GM23248 (cell line): Measurements from ENCODE around the gene KRTAP10-3. TPM values are rescaled to one million over a fixed set of nuclear protein-coding genes. Genes with fewer than 3 reads are reported as not detected.
"Not testable (repeated sequence)": the region's sequence is repeated elsewhere in the genome, so short reads cannot be mapped to it uniquely, and the experiment has no call there.

Experiments
- DNase-seq: peaks from one replicate; pipeline ENCODE4 v3.0.0-alpha.2; 2015
- H2AFZ ChIP-seq: fragments of 200-600 bp; sonication (generic); 2 replicates; pipeline ENCODE4 v1.6.1; 2016; ENCODE audit warnings: antibody characterized with exemption
- H3F3A ChIP-seq: fragments of 200-600 bp; sonication (generic); 2 replicates; pipeline ENCODE4 v1.6.1; 2016; ENCODE audit warnings: mild to moderate bottlenecking, antibody characterized with exemption, mixed run types; ENCODE audit not compliant: insufficient read depth
- H3K27ac ChIP-seq: fragments of 200-600 bp; sonication (generic); 2 replicates; pipeline ENCODE4 v1.5.1; 2016; ENCODE audit warnings: mild to moderate bottlenecking
- H3K27me3 ChIP-seq: fragments of 200-600 bp; sonication (generic); replicated peaks from 2 replicates; pipeline ENCODE4 v1.6.1; 2016; ENCODE audit warnings: mild to moderate bottlenecking; ENCODE audit not compliant: insufficient read depth
- H3K36me3 ChIP-seq: fragments of 200-600 bp; sonication (generic); 2 replicates; pipeline ENCODE4 v1.6.1; 2016; ENCODE audit warnings: low read depth, mild to moderate bottlenecking
- H3K4me1 ChIP-seq: fragments of 200-600 bp; sonication (generic); 2 replicates; pipeline ENCODE4 v1.6.1; 2016; ENCODE audit warnings: mild to moderate bottlenecking; ENCODE audit not compliant: insufficient read depth
- H3K4me2 ChIP-seq: fragments of 200-600 bp; sonication (generic); one replicate; pipeline ENCODE4 v1.6.1; 2016; ENCODE audit warnings: mild to moderate bottlenecking; ENCODE audit not compliant: unreplicated experiment
- H3K4me3 ChIP-seq: fragments of 200-600 bp; sonication (generic); 2 replicates; pipeline ENCODE4 v1.5.1; 2016; ENCODE audit warnings: mild to moderate bottlenecking
- H3K79me2 ChIP-seq: fragments of 200-600 bp; sonication (generic); 2 replicates; pipeline ENCODE4 v1.6.1; 2016; ENCODE audit warnings: mild to moderate bottlenecking; ENCODE audit not compliant: insufficient read depth
- H3K9ac ChIP-seq: fragments of 200-600 bp; sonication (generic); 2 replicates; pipeline ENCODE4 v1.6.1; 2016; ENCODE audit warnings: mild to moderate bottlenecking
- H3K9me2 ChIP-seq: fragments of 200-600 bp; sonication (generic); 2 replicates; pipeline ENCODE4 v1.6.1; 2016; ENCODE audit warnings: mixed run types, mild to moderate bottlenecking, moderate library complexity; ENCODE audit not compliant: insufficient read depth
- H3K9me3 ChIP-seq: fragments of 200-600 bp; sonication (generic); one replicate; pipeline ENCODE4 v1.6.1; 2017; ENCODE audit warnings: low read depth
- H4K20me1 ChIP-seq: fragments of 200-600 bp; sonication (generic); 2 replicates; pipeline ENCODE4 v1.6.0; 2016; ENCODE audit not compliant: insufficient read depth
- EZH2 ChIP-seq: fragments of 200-600 bp; sonication (generic); IDR thresholded peaks from 2 replicates; pipeline ENCODE4 v1.6.1; 2018; ENCODE audit warnings: antibody characterized with exemption, mild to moderate bottlenecking; ENCODE audit not compliant: insufficient read depth, poor library complexity, severe bottlenecking
- EZH2phosphoT487 ChIP-seq: fragments of 200-600 bp; sonication (generic); IDR thresholded peaks from 2 replicates; pipeline ENCODE4 v1.6.1; 2018; ENCODE audit warnings: antibody characterized with exemption, moderate library complexity, mild to moderate bottlenecking, low read depth; ENCODE audit not compliant: insufficient read depth
- WGBS, 2 experiments: methylation state at CpG; one replicate each; pipeline ENCODE4 v1.1.6; 2015 to 2017; ENCODE audit warnings: low lambda C conversion rate in 2 of 2, low coverage in 1 of 2; ENCODE audit errors: missing lambda C conversion rate in 2 of 2; 5-methylcytosine and 5-hydroxymethylcytosine counted together
- in situ Hi-C: fragments of 300-500 bp; cut with MboI; formaldehyde crosslinking; loops from 2 replicates; pipeline ENCODE4 v1.15.0; 2020
- polyA plus RNA-seq: library from polyadenylated mRNA; unstranded; fragments of >200 nt; fragmentation: Nextera tagmentation; extraction: Ambion mirVana; gene quantifications from 2 replicates; pipeline ENCODE4 v1.2.1, GENCODE V29; 2016
- total RNA-seq: library from RNA; depleted of rRNA; stranded (reverse); fragments of >200 nt; shearing (Covaris generic); gene quantifications from 2 replicates; pipeline ENCODE4 v1.2.3, GENCODE V29; 2014

Gene KRTAP10-3
- total and polyA plus RNA-seq, 2 experiments from 2014 or later = not detected

- Histone ChIP-seq H3F3A (no peaks in the 10 kb centered on the region), H3K9ac (no peak overlapping the region), H3K27me3 (peaks cover 20% of the 10 kb centered on the region; the same call in 1 of the 2 replicates), H4K20me1 (no peaks in the 10 kb centered on the region), H3K9me3 (no peaks in the 10 kb centered on the region), H3K9me2 (no peaks in the 10 kb centered on the region), H2AFZ (no peak overlapping the region), H3K36me3 (no peaks in the 10 kb centered on the region), H3K27ac (no peak overlapping the region), H3K79me2 (no peaks in the 10 kb centered on the region), H3K4me1 (no peaks in the 10 kb centered on the region), H3K4me3 (no peak overlapping the region), H3K4me2 (no peak overlapping the region)
- 31 to 48% methylated on average over 7 to 18 of the region's 21 CpGs for WGBS, 2 experiments
- in situ Hi-C loops = no loop called here
- TF ChIP-seq EZH2 = no peak
- TF ChIP-seq EZH2phosphoT487 = no peak
- DNase-seq = no peak
Observed at GRCh38 chr21:44602463-44602850, 43.9 kb upstream of the KRTAP10-3 start.

GRCh38 chr21:44601596-44602462, 43.2 kb upstream of the KRTAP10-3 start:
- no peak for DNase-seq
- no peak overlapping the region for H3K9ac ChIP-seq
- no peaks in the 10 kb centered on the region for H3K4me1 ChIP-seq
- no peaks in the 10 kb centered on the region for H3K9me3 ChIP-seq
- H4K20me1 ChIP-seq = no peaks in the 10 kb centered on the region
- no peaks in the 10 kb centered on the region for H3F3A ChIP-seq
- in situ Hi-C loops = no loop called here
- H3K27me3 ChIP-seq = peaks cover 21% of the 10 kb centered on the region; the same call in 1 of the 2 replicates
- no peak for TF ChIP-seq EZH2
- TF ChIP-seq EZH2phosphoT487 = no peak
- H3K79me2 ChIP-seq = no peaks in the 10 kb centered on the region
- no peak overlapping the region for H3K4me3 ChIP-seq
- H3K36me3 ChIP-seq = no peaks in the 10 kb centered on the region
- 40 to 47% methylated on average over 23 of the region's 23 CpGs for WGBS, 2 experiments
- H3K9me2 ChIP-seq = no peaks in the 10 kb centered on the region
- H2AFZ ChIP-seq = no peak overlapping the region
- no peak overlapping the region for H3K27ac ChIP-seq
- no peak overlapping the region for H3K4me2 ChIP-seq

- H4K20me1 ChIP-seq, H3K27ac ChIP-seq, H3K9ac ChIP-seq, H3K79me2 ChIP-seq, H3K36me3 ChIP-seq, H3K9me3 ChIP-seq, H3K4me2 ChIP-seq, H3F3A ChIP-seq, in situ Hi-C loops, H3K9me2 ChIP-seq, H3K4me1 ChIP-seq, DNase-seq, H3K4me3 ChIP-seq, H2AFZ ChIP-seq: not testable (repeated sequence)
- peaks cover 21% of the 10 kb centered on the region; the same call in 1 of the 2 replicates for H3K27me3 ChIP-seq
- WGBS, 2 experiments = 19 to 22% methylated on average over 9 to 10 of the region's 10 CpGs
Observed at GRCh38 chr21:44601091-44601490, 42.5 kb upstream of the KRTAP10-3 start.

DNA sequence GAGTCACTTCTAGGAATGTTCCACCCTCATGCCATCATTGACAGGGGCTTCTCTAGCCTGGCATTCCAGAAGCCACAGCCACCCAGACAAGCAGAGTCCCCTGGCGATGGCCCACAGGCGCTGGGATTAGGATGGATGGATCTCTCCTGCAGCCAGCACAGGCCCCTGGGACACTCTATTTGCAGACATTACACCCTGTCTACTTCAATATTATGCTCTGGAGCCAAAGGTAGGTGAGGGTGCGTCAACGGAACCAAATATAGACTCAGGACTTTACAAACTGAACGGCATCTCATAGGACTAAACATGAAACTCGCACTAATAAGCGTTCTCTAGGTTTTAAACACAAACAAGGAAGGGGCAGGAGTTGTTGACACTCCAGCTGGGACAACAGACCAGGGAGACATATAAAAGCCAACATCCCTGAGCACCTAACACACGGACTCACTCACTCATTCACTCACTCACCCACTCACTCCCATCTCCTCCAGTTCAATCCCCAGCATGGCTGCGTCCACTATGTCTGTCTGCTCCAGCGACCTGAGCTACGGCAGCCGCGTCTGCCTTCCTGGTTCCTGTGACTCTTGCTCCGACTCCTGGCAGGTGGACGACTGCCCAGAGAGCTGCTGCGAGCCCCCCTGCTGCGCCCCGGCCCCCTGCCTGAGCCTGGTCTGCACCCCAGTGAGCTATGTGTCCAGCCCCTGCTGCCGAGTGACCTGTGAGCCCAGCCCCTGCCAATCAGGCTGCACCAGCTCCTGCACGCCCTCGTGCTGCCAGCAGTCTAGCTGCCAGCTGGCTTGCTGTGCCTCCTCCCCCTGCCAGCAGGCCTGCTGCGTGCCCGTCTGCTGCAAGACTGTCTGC, 41.8 kb upstream of the KRTAP10-3 start, which contains the start of gene KRTAP10-7:
Gene KRTAP10-7, plus strand, starts transcription at position 480 of the 861 bp plus-strand sequence. Its CDS starts 25 bp downstream, at position 505.
- H3K27me3 ChIP-seq = peaks cover 21% of the 10 kb centered on the region
- in situ Hi-C loops = not testable (repeated sequence)

More for the DNA sequence above, 41.8 kb upstream of the KRTAP10-3 start, which contains the start of gene KRTAP10-7:
- H3K4me2 ChIP-seq, H3K9me3 ChIP-seq, H3K4me1 ChIP-seq, H3F3A ChIP-seq, H3K36me3 ChIP-seq, H4K20me1 ChIP-seq, H3K79me2 ChIP-seq, H2AFZ ChIP-seq, H3K27ac ChIP-seq, H3K9me2 ChIP-seq, DNase-seq, H3K9ac ChIP-seq, H3K4me3 ChIP-seq: not testable (repeated sequence)
- 41 to 45% methylated on average over 21 to 22 of the region's 23 CpGs for WGBS, 2 experiments
